Cerebellar cortex (tissue), 1 donor: Measurements from ENCODE around the gene ABHD17A.

Source experiments
- DNase-seq: peaks from one replicate; pipeline ENCODE4 v3.0.0-alpha.2; 2015; ENCODE audit warnings: low spot score

ABHD17A gene

DNA sequence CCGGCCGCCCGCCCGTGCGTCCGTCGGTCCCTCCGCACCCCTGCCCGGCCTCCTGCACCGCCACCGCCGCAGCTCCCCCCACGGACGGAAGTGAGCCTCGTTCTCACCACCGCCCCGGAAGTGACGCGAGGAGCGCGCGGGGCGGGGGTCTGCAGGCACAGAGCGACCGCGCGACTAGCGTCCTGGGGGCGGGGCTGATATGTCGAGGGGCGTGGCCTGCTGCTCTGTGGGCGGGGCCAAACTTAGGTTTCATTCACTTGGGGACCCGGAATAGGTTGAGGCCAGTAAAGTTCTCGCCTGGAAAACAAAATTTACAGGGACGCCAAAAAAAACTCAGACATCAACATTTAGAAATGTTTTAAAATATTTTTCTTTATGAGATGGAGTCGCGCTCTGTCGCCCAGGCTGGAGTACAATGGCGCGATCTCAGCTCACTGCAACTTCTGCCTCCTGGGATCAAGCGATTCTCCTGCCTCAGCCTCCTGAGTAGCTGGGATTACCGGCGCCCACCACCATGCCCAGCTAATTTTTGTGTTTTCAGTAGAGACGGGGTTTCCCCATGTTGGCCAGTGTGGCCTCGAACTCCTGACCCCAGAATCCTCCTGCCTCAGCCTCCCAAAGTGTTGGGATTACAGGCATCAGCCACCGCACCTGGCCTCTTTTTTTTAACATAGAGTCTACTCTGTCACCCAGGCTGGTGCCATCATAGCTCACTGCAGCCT is at the start of gene ABHD17A:
Gene ABHD17A (minus strand): TSS at position 99 of the 722 bp plus-strand sequence. CDS start 3,930 bp downstream, outside the sequence.
- peak; percentile 92 for DNase-seq

DNA sequence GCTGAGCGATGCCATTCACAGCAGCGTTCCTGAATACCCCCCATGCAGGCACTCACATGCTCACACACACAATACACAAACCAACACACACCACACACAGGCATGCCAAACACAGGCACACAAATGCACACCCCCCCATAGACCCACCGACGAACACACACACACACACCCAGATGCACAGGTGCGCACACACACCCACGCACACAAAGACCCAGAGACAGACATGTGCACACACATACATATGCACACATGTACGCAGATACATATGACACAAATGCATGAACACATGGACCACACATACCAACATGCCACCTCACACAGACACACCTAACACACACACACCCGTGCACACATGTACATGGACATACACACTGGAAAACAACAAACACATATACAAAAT is 48.6 kb upstream of the ABHD17A start:
- DNase-seq, result no peak

DNA sequence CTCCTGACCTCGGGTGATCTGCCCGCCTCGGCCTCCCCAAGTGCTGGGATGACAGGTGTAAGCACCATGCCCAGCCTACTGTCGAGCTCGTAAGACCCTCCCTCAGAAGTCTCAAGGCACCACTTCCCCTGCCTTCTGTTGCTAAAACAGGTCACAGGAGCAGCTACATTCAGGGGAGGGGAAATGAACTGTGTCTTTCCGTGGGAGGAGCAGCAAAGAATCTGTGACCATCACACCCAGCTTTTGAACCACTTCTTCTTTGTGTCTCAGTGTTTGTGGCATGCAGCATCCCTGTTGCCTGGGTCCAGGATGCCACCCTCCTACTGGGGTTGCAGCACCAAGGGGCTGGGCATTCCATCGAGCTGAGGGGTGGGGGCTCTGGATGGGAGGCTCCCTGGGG is 47.9 kb upstream of the ABHD17A start:
- DNase-seq, result no peak

DNA sequence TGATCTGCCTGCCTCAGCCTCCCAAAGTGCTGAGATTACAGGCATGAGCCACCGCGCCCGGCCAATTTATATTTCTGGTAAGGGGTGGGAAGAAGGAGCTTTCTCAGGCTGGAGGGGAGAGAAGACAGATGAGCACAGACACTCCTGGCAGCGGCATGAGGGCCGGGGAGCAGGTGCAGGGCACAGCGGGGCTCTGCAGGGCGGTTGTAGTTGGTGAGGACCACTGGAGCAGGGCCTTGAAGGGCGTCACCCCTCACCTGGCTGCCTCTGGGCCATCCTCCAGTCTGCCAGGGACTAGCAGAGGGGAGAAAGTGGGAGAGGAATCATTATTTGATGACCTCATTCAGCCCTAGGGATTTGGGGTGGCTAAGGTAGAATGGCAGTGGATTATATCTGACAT is 47.1 kb upstream of the ABHD17A start:
- no peak for DNase-seq

DNA sequence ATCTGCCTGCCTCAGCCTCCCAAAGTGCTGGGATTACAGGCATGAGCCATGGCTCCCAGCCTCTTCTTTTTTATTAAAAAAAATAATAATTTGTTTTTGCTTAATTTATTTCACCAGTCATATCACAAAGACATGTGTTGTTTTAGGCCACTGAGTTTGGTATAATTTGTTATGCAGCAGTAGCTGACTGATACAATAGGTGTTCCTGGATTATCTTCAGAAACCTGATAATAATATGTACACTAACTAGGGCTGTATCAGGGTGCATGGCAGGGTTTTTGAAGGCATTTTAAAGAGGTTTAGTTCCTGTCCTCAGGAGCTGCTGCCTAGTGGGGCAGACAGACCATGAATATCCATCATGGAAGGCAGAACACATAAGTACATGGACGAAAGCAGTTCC is 46.1 kb upstream of the ABHD17A start:
- no peak for DNase-seq

DNA sequence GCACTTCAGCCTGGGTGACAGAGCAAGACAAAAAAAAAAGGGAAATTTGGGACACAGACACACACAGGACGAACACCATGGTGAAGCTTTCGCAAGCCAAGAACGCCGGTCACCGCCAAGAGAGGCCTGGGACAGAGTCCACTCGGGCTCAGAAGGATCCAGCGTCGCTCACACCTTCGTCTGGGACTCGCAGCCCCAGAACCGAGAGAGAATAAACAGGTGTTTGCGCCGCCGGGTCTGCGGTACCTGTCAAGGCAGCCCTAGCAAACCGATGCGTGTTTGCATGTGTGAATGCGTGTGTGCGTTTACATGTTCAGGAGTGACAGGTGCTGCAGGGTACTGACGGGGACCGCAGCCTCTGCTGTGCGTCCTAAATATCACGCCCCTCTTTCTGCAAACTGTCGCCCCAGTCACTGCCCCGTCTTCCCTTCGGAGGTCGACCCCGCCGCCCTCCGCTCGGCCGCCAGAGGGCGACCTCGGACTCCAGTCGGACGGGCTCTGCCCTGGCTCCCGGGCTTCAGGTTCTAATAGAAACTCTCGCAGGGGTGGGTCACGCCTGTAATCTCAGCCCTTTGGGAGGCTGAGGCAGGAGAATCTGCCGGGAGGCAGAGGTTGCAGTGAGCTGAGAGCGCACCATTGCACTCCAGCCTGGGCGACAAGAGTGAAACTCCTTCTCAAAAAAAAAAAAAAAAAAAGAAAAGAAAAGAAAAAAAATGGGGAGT is 43.9 kb upstream of the ABHD17A start:
- peak; percentile 78 for DNase-seq

DNA sequence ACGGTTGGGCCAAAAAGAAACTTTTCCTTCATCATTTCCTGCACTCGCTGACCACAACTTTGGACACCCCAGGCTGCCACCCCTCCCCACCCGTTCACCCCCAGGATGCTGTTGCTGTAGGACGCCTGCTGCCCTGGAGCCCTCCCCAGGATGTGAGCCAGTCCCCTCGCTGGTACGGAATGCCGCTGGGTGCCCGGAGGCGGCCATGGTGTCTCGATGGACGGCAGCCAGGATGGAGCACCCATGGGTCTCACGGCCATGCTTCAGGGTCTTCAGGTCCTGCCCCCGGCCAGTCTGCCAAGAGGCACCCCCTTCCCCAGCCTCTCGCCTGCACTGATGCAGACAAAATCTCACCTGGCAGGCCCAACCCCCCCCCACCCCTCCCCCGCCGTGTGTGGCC is 40.2 kb upstream of the ABHD17A start:
- DNase-seq, result no peak

DNA sequence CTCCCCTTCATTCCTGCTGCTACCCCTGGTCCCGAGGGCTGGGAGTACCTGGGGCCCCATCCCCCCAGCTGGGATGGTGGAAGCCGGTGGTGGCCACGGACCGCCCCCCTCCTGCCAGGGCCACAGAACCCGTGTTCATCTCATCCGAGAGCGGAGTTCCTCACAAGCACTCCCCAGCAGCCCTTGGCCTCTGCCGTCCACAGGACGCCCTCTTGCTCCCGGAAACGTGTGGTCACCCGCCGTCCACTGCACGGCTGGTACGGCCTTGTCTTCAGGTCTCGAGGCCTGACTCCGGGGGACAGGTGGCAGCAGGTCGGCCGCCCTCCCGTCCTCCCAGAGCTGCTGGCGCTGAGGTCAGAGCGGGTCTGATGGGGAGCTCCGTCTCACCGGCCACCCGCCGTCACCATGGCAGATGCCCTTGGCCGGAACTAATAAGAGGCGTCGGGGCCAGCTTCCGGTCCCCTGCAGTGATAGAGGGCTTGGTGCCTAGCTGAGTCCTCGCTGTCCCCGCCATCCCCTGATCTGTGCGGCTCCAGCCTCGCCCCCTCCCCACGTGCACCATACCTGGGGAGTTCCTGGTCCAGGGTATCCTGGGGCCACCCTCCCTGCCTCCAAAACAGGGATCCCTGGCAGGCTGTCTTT is 39.1 kb upstream of the ABHD17A start:
- no peak for DNase-seq

DNA sequence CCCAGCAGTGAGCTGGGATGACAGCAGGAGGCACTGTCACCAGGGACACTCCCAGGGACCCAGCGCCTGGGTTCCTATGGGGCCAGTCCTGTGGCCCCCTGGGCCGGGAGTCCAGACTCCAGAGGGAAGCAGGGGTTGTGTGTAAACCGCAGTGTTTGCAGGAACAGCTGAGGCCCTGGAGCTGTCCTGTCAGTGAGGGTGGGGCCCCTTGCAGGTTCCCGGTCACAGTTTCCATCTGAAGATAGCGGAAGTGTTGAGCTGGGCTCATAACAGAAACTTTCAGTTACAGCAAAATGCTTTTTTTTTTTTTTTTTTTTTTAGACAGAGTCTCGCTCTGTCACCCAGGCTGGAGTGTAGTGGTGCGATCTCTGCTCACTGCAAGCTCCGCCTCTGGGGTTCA is 38.0 kb upstream of the ABHD17A start:
- DNase-seq, result no peak

DNA sequence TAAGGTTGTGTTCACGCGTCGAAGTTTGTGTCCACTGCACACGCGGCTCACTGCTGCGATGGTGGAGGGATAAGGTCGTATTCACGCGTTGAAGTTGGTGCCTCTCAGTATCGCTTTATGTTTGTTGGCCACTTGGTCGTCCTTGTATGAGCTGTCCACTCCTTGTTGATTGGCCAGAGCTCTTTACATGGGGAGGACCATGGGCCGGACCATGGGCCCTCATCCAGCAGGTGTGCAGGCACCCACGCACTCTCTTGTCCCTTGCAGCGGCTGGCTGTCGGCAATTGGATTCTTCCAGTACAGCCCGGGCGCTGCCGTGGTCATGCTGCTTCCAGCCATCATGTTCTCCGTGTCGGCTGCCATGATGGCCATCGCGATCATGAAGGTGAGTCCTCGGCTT is 37.5 kb upstream of the ABHD17A start:
- no peak for DNase-seq

DNA sequence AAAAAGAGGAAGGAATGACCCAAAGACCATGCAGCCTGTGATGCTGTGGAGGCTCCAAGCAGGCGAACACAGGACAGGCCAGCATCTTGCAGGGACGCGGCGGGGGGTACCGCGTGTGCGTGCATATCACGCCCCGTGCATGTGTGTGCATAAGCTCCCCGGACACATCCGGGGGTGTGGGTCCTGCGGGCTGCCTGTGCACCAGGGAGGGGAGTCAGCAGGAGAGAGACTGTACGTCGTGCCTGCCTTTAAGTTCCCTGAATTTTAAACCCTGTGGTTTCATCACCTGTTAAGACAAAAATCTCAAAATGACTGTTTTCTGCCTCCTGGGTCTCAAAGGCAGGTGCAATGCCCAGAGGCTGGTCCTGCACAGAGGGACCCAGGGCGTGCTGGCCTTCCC is 36.5 kb upstream of the ABHD17A start:
- DNase-seq, result no peak

DNA sequence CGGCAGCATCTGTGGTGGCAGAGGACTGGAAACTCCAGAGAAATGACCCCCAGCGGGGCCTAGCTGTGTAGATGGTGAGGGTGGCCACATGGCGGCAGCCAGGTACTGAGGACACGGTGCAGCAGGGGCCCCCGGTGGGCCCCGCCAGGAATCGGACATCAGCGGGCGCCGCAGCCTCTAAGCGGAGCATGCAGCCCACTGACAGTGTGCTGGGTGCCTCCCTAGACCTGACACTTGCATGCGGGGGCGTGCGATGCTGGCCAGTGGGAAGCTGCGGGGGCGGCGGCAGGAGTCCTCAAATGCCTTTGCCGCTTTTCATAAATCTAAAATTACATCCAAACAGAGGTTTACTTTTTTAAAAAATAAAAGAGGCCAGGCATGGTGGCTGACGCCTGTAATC is 36.0 kb upstream of the ABHD17A start:
- DNase-seq, result no peak

DNA sequence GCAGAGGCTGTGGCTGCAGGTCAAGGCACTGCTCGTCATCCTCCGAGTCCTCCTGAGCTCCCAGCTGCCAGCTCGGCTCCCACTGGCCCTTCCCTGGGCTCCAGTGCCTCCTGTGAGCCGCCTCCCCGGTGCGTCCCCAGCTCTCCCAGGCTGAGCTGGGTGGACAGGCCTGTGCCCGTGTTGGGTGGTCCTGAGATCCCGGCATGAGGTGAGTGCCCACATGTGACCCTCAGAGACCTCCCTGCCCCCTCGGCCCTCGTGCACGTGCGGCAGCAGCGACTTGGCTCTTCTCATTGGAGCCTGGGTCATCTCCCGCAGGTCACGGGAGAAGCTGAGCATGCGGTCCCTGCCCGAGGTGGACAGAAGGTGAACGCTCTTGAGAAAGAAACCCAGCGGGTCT is 35.3 kb upstream of the ABHD17A start:
- no peak for DNase-seq

DNA sequence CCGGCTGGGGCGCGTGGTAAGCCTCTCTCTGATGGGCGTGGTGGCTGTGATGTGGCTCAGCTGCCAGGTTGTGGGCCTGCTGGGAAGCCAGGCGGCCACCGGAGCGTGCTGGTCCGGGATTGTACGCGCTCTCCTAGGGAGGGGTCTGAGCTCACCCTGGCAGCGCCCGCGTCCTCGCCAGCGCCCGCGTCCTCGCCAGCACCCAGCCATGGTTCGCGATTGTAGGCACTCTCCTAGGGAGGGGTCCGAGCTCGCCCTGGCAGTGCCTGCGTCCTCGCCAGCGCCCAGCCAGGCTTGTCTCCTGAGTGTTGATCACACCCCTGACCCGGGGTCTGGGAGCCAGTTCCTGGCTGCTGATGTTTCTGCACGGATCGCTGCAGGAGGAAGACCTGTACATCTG is 33.7 kb upstream of the ABHD17A start:
- no peak for DNase-seq

DNA sequence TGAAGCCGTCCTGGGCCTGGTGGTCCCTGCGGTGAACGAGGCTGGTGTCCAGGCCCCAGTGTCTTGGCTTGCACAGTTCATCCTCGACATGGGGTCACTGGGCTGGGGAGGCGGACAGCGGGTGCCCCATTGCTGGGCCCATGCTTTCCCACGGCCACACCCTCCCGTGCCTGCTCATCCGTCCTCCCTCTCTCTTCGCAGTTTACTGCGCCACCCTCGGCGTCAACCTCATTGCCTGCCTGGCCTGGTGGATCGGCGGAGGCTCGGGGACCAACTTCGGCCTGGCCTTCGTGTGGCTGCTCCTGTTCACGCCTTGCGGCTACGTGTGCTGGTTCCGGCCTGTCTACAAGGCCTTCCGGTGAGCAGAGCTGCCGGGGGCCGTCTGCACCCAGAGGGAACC is 32.6 kb upstream of the ABHD17A start:
- no peak for DNase-seq

DNA sequence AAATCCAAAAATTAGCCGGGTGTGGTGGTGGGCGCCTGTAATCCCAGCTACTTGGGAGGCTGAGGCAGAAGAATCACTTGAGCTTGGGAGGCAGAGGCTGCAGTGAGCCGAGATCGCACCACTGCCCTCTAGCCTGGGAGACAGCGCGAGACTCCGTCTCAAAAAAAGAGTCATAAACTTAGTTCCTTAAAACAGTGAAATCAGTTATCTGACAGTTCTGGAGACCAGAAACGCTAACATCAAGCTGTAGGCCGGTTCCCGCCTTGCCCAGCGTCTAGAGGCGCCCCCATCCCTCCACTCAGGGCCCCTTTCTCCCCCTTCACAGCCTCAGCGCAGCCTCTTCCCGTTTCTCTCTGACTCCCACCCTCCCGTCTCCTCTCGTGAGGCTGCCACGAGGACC is 31.9 kb upstream of the ABHD17A start:
- DNase-seq, result no peak

DNA sequence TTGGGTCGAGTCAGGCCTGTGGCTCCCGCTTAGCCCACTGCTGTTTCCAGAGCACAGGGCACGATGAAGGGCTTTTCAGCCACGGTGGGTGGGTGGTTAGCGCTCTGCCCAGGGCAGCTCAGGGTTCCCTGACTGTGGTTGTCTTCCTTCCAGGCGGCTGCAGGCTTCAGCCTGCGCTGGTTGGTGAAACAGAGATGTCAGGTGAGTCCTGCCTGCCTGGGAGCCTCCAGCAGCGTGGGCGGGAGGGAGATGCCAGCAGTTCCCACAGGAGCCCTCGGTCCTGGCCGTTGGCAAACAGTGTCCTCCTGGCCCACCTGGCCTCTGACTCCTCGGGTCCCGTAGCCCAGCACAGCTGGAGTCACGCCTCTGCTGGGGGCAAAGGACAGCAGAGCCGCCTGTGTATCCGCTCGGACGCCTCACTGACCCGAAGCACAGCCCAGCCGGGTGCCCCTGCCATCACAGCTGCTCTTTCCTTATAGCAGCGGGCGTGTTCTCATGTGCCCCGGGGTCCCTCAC is 29.6 kb upstream of the ABHD17A start:
- DNase-seq, result peak; percentile 56

DNA sequence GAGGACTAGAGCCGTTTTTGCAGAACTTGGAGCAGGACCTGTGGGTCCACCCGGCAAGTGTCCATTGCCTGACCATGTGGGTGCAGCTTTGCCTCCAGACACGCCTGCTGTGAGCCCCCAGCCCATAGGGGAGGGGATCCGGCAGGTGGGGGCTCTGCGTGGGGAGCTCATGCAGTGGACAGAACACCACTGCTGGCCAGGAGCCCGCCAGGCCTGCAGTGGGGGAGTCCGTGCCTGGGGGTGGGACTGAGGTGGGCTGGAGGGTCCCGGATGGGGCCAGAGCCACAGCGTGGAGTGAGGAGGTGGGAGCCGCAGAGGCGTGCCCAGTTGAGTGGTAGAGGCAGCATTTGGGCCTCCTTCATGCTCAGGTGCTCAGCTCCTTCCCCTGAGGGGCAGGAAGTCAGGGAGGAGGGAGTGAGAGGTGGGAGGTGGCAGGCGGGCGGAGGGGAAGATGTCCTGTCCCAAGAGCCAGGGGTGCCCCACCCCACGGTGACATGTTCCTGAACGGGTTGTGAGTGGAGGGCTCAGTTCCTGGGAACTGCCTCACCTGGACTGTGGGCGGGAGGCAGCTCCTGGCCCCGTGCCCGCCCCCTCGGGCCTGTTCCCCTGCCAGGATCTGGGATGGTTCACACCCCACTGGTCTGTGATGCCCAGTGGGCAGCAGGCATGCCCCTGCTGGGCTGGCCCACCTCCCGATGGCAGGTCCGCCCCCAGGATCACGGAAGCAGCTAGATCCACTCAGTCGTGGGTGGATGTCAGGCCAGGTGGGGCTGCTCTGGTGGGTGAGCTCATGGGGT is 28.7 kb upstream of the ABHD17A start:
- DNase-seq, result no peak

DNA sequence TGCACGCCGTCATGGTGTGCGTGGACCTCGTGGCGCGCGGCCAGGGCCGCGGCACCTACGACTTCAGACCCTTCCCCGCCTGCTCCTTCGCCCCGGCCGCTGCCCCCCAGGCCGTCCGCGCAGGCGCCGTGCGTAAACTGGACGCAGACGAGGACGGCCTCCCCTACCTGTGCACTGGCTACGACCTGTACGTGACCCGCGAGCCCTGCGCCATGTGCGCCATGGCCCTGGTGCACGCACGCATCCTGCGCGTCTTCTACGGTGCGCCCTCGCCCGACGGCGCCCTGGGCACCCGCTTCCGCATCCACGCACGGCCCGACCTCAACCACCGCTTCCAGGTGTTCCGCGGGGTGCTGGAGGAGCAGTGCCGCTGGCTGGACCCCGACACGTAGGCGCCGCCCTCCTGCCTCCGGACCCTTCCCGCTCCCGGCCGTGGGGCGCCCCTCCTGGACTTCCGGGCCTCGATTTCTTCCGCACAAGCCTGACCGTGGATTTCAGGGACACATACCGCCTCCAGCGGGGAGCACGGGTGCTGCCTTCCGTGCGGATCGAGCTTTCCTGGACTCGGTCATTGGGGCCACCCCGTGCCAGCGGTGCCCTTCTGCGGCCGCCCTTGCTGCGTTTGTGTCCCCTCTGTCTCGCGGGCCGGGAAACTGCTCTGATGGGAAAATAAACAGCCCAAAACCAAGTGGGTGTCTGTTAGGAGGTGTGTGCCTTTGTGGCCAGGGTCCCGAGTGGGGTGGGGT is 27.6 kb upstream of the ABHD17A start:
- no peak for DNase-seq

DNA sequence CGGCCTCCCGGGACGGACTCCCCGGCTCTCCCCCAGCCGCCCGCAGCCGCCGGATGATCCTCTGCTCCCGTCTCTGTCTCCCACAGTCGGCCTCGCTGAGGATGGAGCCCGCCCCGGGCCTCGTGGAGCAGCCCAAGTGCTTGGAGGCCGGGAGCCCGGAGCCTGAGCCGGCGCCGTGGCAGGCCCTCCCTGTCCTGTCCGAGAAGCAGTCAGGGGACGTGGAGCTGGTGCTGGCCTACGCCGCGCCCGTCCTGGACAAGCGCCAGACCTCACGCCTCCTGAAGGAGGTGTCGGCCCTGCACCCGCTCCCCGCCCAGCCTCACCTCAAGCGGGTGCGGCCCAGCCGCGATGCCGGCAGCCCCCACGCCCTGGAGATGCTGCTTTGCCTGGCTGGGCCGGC is 26.7 kb upstream of the ABHD17A start:
- DNase-seq, result no peak

DNA sequence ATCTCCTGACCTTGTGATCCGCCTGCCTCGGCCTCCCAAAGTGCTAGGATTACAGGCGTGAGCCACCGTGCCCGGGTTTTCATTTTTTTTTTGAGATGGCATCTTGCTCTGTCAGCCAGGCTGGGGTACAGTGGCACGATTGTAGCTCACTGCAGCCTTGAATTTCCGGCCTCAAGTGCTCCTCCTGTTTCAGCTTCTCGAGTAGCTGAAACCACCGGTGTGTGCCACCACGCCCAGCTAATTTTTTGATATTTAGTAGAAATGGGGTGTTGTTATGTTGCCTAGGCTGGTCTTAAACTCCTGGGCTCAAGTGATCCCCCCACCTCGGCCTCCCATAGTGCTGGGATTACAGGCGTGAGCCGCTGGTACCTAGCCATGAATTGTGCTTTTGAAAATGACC is 25.8 kb upstream of the ABHD17A start:
- no peak for DNase-seq

DNA sequence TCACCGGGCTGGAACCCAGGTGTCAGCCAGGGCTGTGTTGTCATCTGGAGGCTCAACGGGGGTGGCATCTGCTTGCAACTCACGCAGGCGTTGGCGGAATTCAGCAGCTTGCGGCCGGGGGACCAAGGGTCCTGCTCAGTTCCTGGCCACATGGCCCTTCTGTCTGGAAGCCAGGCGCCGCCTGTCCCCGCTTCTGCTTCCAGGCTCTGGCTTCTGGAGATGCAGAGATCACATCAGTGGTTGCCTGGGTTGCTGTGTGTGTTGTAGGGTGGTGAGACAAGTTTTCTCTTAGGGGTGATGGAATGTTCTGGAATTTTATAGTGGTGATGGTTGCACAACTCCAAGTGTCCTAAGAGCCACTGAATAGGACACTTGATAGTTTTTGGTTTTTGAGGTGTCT is 24.9 kb upstream of the ABHD17A start:
- DNase-seq, result peak; percentile 52
